Mucosa of gallbladder (tissue), 1 donor: ENCODE data around the gene ANKHD1. TPM values are rescaled to one million over a fixed set of nuclear protein-coding genes. Genes with fewer than 3 reads are reported as not detected.
A peak's percentile ranks its signal among the peaks of the same experiment; 100 is the strongest.

Source experiments
- DNase-seq: peaks from one replicate; pipeline ENCODE4 v3.0.0-alpha.2; 2020; ENCODE audit warnings: low spot score
- total RNA-seq: library from RNA; stranded (reverse); gene quantifications from one replicate; pipeline ENCODE4 v1.2.1, GENCODE V29; 2021
- donor health status: DM: no; HTN: no; CAD: no.

Gene ANKHD1
- total RNA-seq, 1 donor from 2014 or later: 116 TPM

- no peak for DNase-seq
These were observed 138.6 kb downstream of the ANKHD1 start for GRCh38 chr5:140540227-140540626.

GRCh38 chr5:140542972-140543371, 141.3 kb downstream of the ANKHD1 start:
- no peak for DNase-seq

GRCh38 chr5:140544986-140545385, 143.4 kb downstream of the ANKHD1 start:
- no peak for DNase-seq

- no peak for DNase-seq
These were observed 144.0 kb downstream of the ANKHD1 start for GRCh38 chr5:140545606-140546005.

- no peak for DNase-seq
These were observed 145.3 kb downstream of the ANKHD1 start for GRCh38 chr5:140546851-140547507.

GRCh38 chr5:140547508-140548299, 146.1 kb downstream of the ANKHD1 start, which contains the start of gene EIF4EBP3:
Gene EIF4EBP3 (plus strand): TSS chr5:140547662. CDS start chr5:140547738, 76 bp downstream.
- peak; percentile 99 for DNase-seq

- DNase-seq: peak; percentile 88
These were observed 146.7 kb downstream of the ANKHD1 start for GRCh38 chr5:140548300-140548688.

GRCh38 chr5:140548791-140549190, 147.2 kb downstream of the ANKHD1 start:
- no peak for DNase-seq

GRCh38 chr5:140549237-140550144, 147.9 kb downstream of the ANKHD1 start:
- peak; percentile 76 for DNase-seq

- no peak for DNase-seq
These were observed 148.8 kb downstream of the ANKHD1 start for GRCh38 chr5:140550147-140551079.

- DNase-seq: peak; percentile 3
These were observed 150.2 kb downstream of the ANKHD1 start for GRCh38 chr5:140551872-140552271.

- DNase-seq: no peak
These were observed 152.0 kb downstream of the ANKHD1 start for GRCh38 chr5:140553657-140554056.

- DNase-seq: no peak
These were observed 152.8 kb downstream of the ANKHD1 start for GRCh38 chr5:140554454-140554853.

- DNase-seq: no peak
These were observed 154.2 kb downstream of the ANKHD1 start for GRCh38 chr5:140555747-140556312.

- no peak for DNase-seq
These were observed 154.8 kb downstream of the ANKHD1 start for GRCh38 chr5:140556438-140556837.

GRCh38 chr5:140557136-140557805, 155.6 kb downstream of the ANKHD1 start, which contains the start of gene SRA1:
Gene SRA1 (minus strand): TSS chr5:140557473. CDS start chr5:140557452, 21 bp downstream.
- peak; percentile 91 for DNase-seq

- DNase-seq: no peak
These were observed 156.3 kb downstream of the ANKHD1 start for GRCh38 chr5:140557965-140558364.

- no peak for DNase-seq
These were observed 156.9 kb downstream of the ANKHD1 start for GRCh38 chr5:140558542-140558941.

- DNase-seq: no peak
These were observed 158.6 kb downstream of the ANKHD1 start for GRCh38 chr5:140560227-140560626.
